ENCODE measurements around the gene VEGFA.

Gene VEGFA

DNA sequence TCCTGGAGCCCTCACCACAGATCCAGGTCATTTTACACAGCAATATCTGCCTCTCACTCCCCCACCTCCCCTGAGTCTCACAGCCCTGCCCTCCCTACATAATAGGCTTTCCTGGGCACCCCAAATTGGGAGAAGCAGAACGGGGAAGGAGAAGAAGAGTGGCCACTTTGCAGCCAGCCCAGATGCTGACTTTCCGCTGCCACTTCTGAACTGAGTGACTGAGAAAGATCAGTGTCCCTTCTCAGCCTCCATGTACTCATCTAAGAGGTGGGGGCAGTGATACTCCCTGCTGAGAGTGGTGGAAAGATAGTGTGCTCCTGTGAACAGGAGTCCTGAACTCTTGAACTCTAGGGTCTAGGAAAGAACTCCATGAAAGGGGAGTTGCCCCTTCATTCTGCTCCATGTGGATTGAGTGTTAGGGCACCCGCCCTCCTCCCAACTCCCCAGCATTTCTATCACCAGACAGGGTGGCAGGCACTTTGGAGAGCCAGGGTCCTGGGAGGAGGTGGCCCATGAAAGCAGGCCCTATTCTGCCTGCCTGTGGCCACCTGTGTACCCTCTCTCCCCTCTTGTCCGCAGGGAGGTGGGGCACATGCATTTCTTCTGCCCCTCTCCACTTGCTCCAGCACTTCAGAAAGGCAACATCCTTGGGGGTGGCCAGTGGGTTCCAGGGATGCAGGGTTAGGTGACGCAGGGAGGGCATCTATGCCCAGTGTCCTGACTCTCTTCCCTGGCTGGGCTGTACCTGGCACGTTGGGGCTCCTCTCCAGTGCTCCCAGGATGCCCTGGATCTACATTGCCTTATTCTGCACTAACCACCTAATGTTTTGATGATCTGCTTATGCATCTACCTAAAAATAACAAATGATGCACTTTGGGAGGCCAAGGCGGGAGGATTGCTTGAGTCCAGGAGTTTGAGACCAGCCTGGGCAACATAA lies 44.1 kb upstream of the VEGFA start:
- no peak for DNase-seq (ENCODE audit: low spot score)
- no peak overlapping the region for H3K4me3 ChIP-seq
- H3K27ac ChIP-seq = peak overlapping the region in 1 of 2 donors; percentile 38
- TF ChIP-seq, protein P1, sequence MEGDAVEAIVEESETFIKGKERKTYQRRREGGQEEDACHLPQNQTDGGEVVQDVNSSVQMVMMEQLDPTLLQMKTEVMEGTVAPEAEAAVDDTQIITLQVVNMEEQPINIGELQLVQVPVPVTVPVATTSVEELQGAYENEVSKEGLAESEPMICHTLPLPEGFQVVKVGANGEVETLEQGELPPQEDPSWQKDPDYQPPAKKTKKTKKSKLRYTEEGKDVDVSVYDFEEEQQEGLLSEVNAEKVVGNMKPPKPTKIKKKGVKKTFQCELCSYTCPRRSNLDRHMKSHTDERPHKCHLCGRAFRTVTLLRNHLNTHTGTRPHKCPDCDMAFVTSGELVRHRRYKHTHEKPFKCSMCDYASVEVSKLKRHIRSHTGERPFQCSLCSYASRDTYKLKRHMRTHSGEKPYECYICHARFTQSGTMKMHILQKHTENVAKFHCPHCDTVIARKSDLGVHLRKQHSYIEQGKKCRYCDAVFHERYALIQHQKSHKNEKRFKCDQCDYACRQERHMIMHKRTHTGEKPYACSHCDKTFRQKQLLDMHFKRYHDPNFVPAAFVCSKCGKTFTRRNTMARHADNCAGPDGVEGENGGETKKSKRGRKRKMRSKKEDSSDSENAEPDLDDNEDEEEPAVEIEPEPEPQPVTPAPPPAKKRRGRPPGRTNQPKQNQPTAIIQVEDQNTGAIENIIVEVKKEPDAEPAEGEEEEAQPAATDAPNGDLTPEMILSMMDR (IDR thresholded peaks at IDR 0.05) = no peak

DNA sequence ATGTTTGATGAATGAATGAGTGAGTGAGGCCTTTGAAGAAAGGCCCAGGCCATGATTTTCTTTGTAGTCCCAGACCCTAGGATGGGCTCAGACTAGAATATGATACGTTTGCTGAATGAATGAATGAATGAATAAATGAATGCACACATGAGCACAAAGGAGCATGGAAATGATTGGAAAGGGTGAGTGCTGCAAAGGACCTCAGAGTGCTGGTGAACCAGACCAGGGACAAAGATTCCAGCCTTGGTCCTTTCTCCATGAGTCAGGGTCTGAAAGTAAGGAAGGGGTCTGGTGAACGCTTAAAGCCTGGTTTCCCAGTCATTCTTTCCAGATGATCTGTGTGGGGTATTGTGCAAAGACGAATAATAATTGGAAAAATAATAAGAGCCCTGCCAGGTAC lies 42.4 kb upstream of the VEGFA start:
- TF ChIP-seq, protein P1 (IDR thresholded peaks at IDR 0.05) = no peak
- DNase-seq (ENCODE audit: low spot score) = no peak
- H3K27ac ChIP-seq = no peak overlapping the region
- no peak overlapping the region for H3K4me3 ChIP-seq

DNA sequence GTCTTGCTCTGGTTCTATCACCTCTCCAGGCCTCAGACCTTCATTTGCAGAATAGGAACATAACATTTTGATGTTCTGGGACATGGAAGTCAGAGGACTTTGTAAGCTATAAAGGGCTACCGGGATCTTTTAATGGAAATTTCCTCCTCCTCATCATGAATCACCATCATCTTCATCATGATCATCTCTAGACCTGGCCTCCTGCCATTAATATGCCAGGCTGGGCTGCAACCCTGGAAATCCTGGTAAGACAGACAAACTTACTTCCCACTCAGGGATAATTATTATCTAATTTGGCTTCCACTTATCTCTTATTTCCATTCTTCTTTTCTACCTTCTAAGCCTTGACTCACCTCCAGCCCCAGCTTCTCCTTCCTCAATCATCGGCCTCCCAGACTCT lies 41.4 kb upstream of the VEGFA start:
- no peak for DNase-seq (ENCODE audit: low spot score)
- Histone ChIP-seq H3K27ac (no peak overlapping the region), H3K4me3 (no peak overlapping the region)
- TF ChIP-seq, protein P1 (IDR thresholded peaks at IDR 0.05) = no peak

DNA sequence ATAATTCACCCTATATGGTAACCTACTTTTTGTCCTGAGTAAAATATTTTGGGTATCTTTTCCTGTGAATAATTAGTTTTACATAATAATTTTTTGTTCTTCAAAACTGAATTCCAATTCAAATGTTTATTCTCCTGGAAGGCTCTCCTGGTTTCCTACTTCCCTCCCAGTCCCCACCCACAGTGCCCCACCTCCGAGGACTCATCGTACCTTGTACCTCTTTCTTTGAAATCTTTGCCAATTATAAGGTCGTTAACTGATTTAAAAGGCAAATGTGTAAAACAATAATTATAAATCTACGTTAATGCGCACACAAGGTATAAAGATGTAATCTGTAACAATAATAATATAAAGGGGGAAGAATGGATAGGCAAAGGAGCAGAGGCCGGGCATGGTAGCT lies 40.5 kb upstream of the VEGFA start:
- Histone ChIP-seq H3K27ac (no peak overlapping the region), H3K4me3 (no peak overlapping the region)
- no peak for DNase-seq (ENCODE audit: low spot score)
- TF ChIP-seq, protein P1 (IDR thresholded peaks at IDR 0.05) = no peak

DNA sequence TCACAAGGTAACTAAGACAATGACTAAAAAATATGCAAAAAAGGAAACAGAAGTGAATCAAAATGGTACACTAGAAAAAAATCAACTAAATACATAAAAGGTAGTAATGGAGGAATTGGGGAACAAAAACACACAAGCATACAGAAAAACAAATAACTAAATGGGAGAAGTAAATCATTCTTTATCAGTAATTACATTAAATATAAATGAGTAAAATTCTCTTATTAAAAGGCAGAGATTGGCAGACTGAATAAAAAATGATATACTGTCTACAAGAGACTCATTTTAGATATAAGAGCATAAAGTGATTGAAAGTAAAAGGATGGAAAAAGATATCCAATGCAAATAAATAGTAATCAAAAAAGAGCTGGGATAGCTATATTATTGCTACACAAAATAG lies 39.4 kb upstream of the VEGFA start:
- TF ChIP-seq, protein P1 (IDR thresholded peaks at IDR 0.05) = no peak
- no peak for DNase-seq (ENCODE audit: low spot score)

DNA sequence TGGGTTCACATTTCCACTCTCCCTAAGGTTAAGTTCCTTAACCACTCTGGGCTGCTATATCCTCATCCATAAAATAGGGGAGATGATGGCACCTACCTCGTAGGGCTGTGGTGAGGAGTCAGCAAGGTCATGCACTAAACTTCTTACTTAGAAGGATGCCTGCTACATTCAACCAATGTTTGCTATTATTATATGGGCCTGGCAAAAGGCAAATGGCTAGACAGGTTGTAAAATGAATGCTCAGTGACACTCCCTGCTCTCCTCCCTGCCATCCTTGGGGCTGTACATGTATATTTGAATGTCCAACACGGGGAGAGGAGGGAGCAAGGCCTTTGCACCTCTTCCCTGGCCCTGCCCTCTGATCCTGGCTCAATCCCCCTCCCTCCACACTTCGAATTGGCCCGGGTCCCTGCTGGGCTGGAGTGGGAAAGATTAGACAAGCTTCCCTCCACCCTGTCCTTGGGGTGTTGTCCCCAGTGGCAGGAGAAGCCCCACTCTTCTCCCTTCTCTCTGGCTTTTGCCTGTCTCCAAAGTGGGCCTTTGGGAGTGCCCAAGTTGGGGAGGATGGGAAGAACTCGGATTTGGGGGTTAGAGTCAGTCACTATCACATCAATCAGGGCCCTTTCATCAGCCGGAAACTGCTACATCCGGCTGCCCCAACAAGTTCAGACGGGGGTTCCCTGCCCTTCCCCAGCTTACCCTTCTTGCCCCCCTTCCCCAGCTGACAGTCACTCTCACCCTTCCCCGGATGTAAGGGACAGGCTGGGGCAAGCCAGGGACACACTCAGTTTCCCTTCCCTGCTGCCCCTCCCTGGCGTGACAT lies 36.3 kb upstream of the VEGFA start:
- TF ChIP-seq, protein P1 (IDR thresholded peaks at IDR 0.05) = no peak
- Histone ChIP-seq H3K27ac (no peak overlapping the region), H3K4me3 (no peak overlapping the region)
- DNase-seq (ENCODE audit: low spot score) = no peak

More for the DNA sequence above, 39.4 kb upstream of the VEGFA start:
- no peak overlapping the region for H3K27ac ChIP-seq
- no peak overlapping the region for H3K4me3 ChIP-seq
